LNCAP (cell line): ENCODE measurements around the gene PHKB.

Experiments used
- TF ChIP-seq, protein P1 (sequence below): fragments of 450-650 bp; IDR thresholded peaks from 2 replicates; pipeline ENCODE4 v1.5.1; 2017; ENCODE audit warnings: mild to moderate bottlenecking

PHKB gene

GRCh38 chr16:47634126-47634525 is 173.0 kb downstream of the PHKB start:
- TF ChIP-seq, protein P1, sequence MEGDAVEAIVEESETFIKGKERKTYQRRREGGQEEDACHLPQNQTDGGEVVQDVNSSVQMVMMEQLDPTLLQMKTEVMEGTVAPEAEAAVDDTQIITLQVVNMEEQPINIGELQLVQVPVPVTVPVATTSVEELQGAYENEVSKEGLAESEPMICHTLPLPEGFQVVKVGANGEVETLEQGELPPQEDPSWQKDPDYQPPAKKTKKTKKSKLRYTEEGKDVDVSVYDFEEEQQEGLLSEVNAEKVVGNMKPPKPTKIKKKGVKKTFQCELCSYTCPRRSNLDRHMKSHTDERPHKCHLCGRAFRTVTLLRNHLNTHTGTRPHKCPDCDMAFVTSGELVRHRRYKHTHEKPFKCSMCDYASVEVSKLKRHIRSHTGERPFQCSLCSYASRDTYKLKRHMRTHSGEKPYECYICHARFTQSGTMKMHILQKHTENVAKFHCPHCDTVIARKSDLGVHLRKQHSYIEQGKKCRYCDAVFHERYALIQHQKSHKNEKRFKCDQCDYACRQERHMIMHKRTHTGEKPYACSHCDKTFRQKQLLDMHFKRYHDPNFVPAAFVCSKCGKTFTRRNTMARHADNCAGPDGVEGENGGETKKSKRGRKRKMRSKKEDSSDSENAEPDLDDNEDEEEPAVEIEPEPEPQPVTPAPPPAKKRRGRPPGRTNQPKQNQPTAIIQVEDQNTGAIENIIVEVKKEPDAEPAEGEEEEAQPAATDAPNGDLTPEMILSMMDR, result no peak

DNA sequence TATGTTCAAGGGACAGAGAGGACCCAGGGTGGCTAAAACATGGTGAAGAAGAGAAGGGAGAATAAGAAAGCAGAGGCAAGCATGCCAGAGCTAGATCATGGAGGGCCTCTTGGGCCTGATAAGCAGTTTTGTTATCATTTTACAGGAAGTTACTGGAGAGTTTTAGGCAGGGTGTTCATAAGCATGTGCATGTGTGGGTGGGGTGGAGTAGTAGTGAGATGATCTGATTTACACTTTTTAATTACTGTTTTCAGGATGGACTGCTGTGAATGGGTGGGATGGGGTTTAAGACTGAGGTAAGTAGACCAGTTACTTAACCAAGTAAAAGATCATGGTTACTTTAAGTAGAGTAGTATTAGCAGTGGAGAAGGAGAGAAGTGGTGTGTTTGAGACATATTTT is 173.6 kb downstream of the PHKB start:
- TF ChIP-seq, protein P1, result no peak

- TF ChIP-seq, protein P1, result no peak
These were observed 175.5 kb downstream of the PHKB start for GRCh38 chr16:47636501-47637099.

- TF ChIP-seq, protein P1, result no peak
These were observed 177.0 kb downstream of the PHKB start for GRCh38 chr16:47638175-47638574.

GRCh38 chr16:47640661-47641060 is 179.5 kb downstream of the PHKB start:
- TF ChIP-seq, protein P1, result no peak

- TF ChIP-seq, protein P1, result no peak
These were observed 182.3 kb downstream of the PHKB start for GRCh38 chr16:47643323-47644000.

DNA sequence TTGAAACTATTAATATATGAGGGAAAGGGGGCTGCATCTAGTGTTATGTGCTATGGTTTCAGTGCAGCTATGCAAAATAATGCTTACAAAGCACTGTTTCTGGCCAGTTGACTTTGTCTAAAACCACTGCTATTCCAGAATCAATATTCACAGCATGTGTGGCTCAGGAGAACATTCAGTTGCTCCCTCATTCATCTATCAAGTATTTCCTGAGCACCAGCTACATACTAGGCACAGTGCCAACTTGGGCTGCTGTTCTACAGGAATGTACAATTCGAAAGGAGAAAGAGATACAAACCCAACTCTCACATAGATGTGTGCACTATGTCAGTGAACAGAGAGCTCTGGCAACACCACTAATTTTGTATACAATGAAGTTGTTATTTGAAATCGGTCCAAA is 183.0 kb downstream of the PHKB start:
- TF ChIP-seq, protein P1, result no peak
